GM18502 (cell line): ENCODE data around the gene RUSC1.
"Not testable (repeated sequence)": the region's sequence is repeated elsewhere in the genome, so short reads cannot be mapped to it uniquely, and the experiment has no call there.

Experiments used
- ATAC-seq: cut with Tn5 transposase; IDR thresholded peaks from one replicate; pipeline ENCODE4 v1.9.1; 2021; ENCODE audit warnings: mild to moderate bottlenecking; ENCODE audit not compliant: unreplicated experiment, poor library complexity

RUSC1 gene, protein sequence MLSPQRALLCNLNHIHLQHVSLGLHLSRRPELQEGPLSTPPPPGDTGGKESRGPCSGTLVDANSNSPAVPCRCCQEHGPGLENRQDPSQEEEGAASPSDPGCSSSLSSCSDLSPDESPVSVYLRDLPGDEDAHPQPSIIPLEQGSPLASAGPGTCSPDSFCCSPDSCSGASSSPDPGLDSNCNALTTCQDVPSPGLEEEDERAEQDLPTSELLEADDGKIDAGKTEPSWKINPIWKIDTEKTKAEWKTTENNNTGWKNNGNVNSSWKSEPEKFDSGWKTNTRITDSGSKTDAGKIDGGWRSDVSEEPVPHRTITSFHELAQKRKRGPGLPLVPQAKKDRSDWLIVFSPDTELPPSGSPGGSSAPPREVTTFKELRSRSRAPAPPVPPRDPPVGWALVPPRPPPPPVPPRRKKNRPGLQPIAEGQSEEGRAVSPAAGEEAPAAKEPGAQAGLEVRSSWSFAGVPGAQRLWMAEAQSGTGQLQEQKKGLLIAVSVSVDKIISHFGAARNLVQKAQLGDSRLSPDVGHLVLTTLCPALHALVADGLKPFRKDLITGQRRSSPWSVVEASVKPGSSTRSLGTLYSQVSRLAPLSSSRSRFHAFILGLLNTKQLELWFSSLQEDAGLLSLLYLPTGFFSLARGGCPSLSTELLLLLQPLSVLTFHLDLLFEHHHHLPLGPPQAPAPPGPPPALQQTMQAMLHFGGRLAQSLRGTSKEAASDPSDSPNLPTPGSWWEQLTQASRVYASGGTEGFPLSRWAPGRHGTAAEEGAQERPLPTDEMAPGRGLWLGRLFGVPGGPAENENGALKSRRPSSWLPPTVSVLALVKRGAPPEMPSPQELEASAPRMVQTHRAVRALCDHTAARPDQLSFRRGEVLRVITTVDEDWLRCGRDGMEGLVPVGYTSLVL

GRCh38 chr1:155320661-155321617, at the start of gene RUSC1:
RUSC1 (plus strand) TSS chr1:155320894; CDS start chr1:155321774, 880 bp downstream.
- no peak for ATAC-seq

DNA sequence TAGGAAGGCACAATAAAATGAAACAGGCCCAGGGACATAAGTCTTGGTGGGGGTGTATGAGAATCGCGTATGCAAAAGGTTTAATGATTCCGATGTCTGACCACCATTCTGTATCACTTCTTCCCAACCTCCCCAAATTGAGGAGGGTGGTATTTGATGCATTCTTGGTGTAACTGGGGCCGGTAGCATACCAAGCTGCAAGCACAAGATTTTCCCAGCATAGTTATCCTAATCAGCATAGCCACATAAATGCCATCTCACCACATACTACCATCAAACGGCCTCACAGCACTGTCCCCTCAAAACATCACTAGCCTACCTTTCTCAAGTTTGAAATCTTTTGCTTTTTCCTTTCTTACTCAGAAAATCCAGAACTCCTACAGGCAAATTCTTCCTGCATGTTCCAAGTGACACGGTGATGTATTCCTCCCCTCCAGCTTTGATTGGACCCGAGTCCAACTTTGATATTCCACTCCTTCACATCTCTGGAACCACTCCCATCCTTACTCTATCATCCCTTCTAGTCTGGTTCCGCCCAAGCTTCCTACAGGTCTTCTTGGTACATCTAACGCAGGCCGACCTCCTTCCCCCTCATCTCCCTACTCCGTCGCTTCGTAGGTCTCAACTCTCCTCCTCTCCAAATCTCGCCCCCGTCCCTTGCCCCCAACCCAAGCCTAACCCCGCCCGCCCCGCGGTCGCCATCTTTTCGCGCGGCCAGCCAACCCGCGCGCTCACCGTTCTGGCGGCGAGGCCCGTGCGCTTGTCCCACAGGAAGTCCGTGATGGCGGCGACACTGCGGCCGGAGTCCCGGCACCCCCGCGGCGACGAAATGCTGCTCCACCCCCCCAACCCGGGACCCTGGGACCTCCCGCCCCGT, 48.0 kb upstream of the RUSC1 start:
- peak; percentile 44 for ATAC-seq

DNA sequence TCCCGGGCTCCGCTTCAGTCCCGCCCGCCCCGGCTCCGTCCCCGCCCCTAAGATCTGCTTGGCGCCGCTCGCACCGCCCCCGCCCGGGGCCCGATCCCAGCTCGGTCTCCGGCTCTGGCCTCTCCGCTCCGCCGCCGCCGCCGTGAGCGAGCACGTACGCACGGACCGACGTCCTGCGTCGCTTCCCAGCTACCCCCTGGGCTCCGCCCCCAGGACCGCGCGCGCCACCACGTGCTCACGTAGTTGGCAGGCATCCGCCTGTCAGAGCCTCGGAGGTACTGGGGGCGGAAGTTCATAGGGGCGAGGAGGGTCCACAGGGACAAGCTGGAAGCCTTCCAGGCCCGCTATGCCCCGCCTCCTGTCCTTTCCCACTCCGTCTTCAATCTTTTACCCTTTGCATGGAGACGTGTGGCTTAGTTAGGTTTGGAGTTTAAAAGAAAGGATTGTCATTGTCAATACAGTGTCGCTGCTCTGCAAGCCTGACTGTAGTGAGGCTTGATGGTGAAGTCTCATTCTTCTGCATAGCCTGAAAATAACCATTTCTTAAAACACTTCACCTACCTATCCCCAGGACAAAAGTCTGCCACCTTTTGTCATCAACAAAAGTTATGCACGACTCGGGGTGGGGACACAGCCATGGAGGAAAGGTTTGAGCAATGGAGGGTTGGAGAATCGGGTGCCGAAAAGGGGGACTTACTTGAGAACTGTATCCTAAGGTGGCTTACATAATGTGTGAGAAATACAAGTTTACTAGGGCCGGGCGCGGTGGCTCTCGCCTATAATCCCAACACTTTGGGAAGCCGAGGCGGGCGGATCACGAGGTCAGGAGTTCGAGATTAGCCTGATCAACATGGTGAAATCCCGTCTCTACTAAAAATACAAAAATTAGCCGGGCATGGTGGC, 47.1 kb upstream of the RUSC1 start, which contains the start of gene CLK2:
TSS of gene CLK2 (minus strand) at position 162 of the 903 bp plus-strand sequence. CDS start 2,527 bp downstream, outside the sequence.
- ATAC-seq: peak; percentile 84

- peak; percentile 67 for ATAC-seq
Observed at GRCh38 chr1:155277070-155277901, 43.4 kb upstream of the RUSC1 start, which contains the start of gene HCN3. HCN3 (plus strand) TSS chr1:155277463; CDS start chr1:155277591, 128 bp downstream.

- ATAC-seq: no peak
Observed at GRCh38 chr1:155277902-155278688, 42.6 kb upstream of the RUSC1 start.

DNA sequence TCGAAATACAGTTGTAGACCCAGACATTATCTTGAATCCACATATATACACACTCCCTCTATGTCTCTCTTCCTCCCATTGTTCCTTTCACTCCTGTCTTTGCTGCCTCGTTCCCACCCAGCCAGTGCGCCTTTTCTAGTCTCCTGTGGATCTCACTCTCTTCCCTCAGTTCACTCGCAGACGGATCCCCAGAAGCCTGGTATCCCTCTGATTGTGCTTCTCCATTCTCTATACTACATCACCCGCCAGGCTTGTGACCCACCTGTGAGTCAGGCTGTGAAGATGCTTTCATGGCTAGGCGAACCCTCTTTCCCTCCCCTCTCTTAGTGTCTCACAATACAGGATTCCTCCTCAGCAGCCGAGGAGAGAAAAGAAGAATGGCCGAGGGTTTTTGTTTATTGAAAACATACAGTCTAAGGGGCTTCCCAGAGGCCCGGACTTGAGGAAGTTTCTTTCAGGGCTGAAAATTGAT, 42.0 kb upstream of the RUSC1 start:
- ATAC-seq: no peak

GRCh38 chr1:155279268-155279667, 41.4 kb upstream of the RUSC1 start:
- no peak for ATAC-seq

- no peak for ATAC-seq
Observed at GRCh38 chr1:155282488-155283091, 38.1 kb upstream of the RUSC1 start.

DNA sequence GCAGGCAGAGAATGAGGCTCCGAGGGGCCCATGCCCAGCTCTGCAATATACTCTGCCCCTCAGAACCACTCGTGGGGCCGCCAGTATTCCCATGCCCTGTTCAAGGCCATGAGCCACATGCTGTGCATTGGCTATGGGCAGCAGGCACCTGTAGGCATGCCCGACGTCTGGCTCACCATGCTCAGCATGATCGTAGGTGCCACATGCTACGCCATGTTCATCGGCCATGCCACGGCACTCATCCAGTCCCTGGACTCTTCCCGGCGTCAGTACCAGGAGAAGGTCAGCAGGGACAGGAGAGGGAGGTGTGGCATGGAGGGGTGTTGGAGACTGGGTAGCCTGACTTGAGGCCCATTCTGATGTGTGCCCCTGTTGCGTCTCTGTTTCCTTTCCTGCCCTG, 36.2 kb upstream of the RUSC1 start:
- no peak for ATAC-seq

GRCh38 chr1:155285063-155285462, 35.6 kb upstream of the RUSC1 start:
- ATAC-seq: no peak

- ATAC-seq: no peak
Observed at GRCh38 chr1:155285631-155286044, 35.1 kb upstream of the RUSC1 start.

DNA sequence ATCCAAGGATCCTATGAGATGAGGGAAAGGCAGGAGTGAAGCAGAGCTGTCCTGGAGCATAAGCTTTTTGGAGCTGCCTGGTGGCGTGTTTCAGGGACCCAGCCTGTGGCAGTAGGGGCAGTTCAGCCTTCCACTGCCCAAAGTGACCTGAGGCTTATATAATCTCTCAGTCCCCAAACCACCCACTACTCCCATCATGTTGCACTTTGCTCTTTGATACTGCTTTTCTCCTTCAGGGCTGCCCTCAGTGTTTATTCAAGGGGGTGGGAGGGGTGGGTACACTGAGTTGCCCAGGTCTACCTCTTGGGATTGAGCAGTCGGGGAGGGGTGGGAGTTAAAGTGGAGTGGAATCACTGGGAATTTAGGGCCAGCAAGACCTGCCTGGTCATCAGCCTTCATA, 34.1 kb upstream of the RUSC1 start:
- ATAC-seq: no peak

- ATAC-seq: no peak
Observed at GRCh38 chr1:155287987-155288543, 32.6 kb upstream of the RUSC1 start.

DNA sequence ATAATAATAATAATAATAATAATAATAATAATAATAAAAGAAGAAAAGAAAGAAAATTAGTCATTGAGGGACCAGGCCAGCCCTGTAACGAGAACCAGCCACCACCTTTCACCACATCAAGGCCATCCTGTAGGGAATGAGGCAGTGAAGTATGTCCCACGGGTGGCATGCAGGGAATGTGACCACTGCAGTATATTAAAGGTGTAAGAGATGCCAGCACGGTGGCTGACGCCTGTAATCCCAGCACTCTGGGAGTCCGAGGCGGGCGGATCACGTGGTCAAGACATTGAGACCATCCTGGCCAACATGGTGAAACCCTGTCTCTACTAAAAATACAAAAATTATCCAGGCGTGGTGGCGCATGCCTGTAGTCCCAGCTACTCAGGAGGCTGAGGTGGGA, 29.7 kb upstream of the RUSC1 start:
- ATAC-seq: not testable (repeated sequence)

- ATAC-seq: no peak
Observed at GRCh38 chr1:155293086-155293749, 27.5 kb upstream of the RUSC1 start.
